NB4 (cell line): ENCODE measurements around the gene RASGEF1B.

ENCODE experiments used
- DNase-seq: peaks from one replicate; pipeline ENCODE4 v3.0.0; 2010; ENCODE audit warnings: low read depth
- H3K4me3 ChIP-seq: one replicate; pipeline ENCODE4 v1.5.1; 2011; ENCODE audit warnings: mild to moderate bottlenecking, low read depth, low read length, moderate library complexity
- MYC ChIP-seq: IDR thresholded peaks from 2 replicates; pipeline ENCODE4 v1.6.1; 2011; ENCODE audit warnings: low read depth, low read length
- POLR2A ChIP-seq: IDR thresholded peaks from 2 replicates; pipeline ENCODE4 v1.6.1; 2011; ENCODE audit warnings: mild to moderate bottlenecking; ENCODE audit not compliant: insufficient read length; ENCODE audit errors: extremely low read depth
- TF ChIP-seq, protein P1 (sequence below): IDR thresholded peaks from 2 replicates; pipeline ENCODE4 v1.6.1; 2011; ENCODE audit warnings: low read depth, low read length
- TF ChIP-seq, protein P2 (sequence below): IDR thresholded peaks from one replicate; pipeline ENCODE4 v1.5.1; 2012; ENCODE audit warnings: low read depth, low read length

The RASGEF1B gene

DNA sequence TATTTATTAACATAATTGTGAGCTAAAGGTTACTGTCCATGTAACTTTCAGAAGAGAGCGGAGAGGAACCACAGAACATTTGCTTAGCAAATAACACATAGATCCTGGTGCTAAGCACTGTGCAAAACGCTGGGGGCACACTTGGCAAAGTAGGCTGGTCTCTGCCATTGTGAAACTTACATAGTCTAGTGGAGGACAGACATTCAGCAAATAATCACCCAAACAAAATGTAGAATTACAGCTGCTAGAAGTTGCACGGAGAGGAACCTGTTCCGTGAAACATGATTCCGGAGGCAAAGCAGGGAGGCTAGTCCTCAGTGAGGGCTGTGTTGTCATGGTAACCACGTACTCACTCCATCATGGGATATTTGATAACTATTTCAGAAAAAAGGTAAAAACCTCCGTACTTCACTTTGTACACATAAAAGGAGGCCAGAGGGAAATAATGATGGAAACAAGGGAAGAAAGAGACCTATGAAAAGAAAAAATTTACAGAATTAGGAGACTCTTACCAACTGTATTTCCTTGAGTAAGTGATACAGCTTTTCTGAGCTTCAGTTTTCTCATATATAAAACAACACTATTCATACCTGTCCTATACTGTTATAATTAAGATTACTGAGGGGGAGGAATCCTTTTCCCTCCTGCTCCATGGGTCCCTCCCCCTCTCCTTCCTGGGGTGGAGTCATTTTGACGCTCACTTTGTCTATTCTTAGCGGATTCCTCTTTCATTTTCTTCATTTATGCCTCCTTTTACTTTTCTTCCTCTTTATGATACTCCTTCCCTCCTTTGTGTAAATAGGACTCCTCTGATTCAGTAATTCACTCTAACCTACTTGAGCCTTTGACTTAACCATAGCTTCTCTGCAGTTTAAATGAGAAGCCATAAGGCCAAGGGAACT is 825 bp upstream of the RASGEF1B start:
- DNase-seq: peak; percentile 78
- H3K4me3 ChIP-seq: peak overlapping the region; percentile 44
- TF ChIP-seq MYC (no peak; the same call in 1 of the 2 replicates), POLR2A (no peak)
- TF ChIP-seq, protein P1, sequence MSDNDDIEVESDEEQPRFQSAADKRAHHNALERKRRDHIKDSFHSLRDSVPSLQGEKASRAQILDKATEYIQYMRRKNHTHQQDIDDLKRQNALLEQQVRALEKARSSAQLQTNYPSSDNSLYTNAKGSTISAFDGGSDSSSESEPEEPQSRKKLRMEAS: no peak
- TF ChIP-seq, protein P2, sequence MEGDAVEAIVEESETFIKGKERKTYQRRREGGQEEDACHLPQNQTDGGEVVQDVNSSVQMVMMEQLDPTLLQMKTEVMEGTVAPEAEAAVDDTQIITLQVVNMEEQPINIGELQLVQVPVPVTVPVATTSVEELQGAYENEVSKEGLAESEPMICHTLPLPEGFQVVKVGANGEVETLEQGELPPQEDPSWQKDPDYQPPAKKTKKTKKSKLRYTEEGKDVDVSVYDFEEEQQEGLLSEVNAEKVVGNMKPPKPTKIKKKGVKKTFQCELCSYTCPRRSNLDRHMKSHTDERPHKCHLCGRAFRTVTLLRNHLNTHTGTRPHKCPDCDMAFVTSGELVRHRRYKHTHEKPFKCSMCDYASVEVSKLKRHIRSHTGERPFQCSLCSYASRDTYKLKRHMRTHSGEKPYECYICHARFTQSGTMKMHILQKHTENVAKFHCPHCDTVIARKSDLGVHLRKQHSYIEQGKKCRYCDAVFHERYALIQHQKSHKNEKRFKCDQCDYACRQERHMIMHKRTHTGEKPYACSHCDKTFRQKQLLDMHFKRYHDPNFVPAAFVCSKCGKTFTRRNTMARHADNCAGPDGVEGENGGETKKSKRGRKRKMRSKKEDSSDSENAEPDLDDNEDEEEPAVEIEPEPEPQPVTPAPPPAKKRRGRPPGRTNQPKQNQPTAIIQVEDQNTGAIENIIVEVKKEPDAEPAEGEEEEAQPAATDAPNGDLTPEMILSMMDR: peak; percentile 37

DNA sequence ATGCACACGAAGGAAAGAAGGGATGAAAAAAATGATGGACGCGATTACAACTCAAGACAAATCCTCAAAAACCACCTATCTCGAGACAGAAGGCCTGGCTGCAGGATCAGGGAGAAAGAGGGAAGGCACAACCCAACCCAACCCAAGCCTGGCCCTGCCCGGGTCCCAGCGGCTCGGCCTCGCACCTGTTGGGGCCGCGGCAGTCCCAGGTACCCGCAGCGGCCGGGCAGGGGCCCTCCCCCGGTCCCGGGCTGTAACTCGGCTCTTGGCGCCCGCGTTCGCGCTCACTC is 464 bp downstream of the RASGEF1B start:
- TF ChIP-seq, protein P2: no peak
- no peak for TF ChIP-seq POLR2A
- no peak for TF ChIP-seq MYC
- TF ChIP-seq, protein P1: no peak
- DNase-seq: no peak
- peak overlapping the region; percentile 51 for H3K4me3 ChIP-seq

DNA sequence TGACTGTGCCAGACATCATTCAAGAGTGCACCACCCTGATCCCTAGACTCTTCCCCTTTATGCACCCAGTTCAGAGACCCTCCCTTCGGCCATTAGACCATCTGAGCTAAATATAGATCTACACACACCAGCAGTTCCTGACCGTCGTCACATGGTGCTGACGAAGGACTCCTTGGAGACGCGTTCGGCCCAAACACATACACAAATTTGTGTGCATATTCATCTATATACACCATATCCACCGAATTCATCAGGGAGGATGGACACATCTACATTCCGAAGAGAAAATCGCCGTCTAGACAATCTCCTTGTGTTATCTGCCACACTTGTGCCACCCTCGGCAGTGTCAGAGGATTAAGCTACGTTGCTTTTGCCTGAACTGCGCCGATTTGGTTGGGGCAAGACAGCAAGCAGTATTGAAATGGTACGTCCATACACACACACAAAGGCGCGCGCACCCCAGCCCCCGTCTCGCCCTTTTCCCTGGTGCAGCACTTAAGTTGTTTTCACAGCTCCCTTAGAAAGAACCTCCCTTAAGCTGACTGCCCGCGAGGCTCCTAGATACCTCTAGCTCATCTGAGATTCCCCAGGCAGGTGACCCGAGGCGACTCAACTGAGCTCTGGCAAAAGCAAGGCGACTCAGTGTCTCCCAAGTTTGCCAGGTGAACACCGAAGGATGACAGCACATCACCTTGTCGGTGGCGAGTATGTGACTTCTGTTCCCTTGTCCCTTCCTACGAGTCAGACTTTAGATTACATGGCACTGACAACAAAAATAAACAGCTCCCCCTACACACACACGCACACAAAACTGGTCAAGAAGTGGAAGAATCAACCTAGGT is 1.0 kb downstream of the RASGEF1B start:
- H3K4me3 ChIP-seq: peak overlapping the region; percentile 51
- peak; percentile 7 for DNase-seq
- TF ChIP-seq, protein P2: no peak
- TF ChIP-seq, protein P1: no peak
- TF ChIP-seq POLR2A (no peak), MYC (no peak)

DNA sequence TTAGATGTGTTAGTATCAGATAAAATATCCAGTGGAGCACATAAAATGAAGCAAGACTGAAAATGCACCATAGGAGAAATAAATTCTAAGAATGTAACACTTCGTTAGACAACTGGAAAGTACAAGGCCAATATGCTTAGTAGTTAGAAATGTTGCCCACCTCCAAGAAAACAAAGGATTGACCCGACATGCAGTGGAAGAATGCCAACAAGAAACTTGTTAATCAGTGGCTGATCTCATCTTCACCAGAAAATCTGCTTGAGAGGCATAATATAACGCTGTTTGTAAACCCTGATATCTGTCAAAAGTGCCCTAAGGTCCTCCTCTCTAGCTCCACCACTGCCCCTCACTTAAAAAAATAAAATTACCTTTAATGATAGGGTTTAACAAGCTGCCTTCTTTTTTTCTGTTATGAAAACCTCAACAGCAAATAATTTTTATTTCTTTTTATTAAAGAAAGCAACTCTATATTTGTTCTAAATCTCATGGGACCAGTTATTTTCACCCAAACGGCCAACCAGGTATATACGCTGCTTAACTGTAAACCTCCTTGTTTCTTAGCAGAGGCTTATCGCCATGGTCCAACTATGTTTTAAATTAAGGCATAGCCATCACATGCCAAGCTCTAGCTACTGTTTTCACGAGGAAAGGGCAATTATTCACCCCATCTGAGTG is 1.8 kb downstream of the RASGEF1B start:
- H3K4me3 ChIP-seq: no peak overlapping the region
- DNase-seq: no peak
- TF ChIP-seq POLR2A: no peak
- TF ChIP-seq, protein P2: no peak
- TF ChIP-seq, protein P1: no peak
- TF ChIP-seq MYC: no peak

DNA sequence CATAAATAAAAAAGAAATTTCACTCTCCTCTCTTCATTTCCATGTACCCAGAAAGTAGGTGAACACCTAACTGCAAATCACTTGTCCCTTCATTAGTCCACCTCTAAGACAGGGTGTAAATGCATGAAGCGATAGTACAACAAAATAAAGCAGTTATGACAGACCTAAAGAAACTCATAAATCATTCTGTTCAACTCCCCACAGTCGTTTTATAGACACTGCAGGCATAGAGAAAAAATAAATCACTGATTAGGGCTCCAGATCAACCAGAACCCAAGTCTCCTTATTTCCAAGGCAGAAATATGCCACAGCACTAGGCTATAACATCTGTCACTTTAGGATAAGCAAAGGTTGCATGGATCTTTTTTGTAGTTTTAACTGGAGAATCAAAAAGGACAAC is 3.0 kb downstream of the RASGEF1B start:
- TF ChIP-seq, protein P2: no peak
- TF ChIP-seq POLR2A (no peak), MYC (no peak)
- TF ChIP-seq, protein P1: no peak
- no peak overlapping the region for H3K4me3 ChIP-seq
- no peak for DNase-seq
